Liver (tissue), 9 donors: Measurements from ENCODE around the gene WWOX. TPM values are rescaled to one million over a fixed set of nuclear protein-coding genes. Genes with fewer than 3 reads are reported as not detected.

ENCODE experiments used
- DNase-seq: peaks from one replicate; pipeline ENCODE4 v3.0.0-alpha.2; 2017; ENCODE audit warnings: low spot score
- H3K27ac ChIP-seq, 2 donors: one replicate each; pipeline ENCODE4 v1.7.0; 2013; ENCODE audit warnings: inconsistent platforms in 2 of 2, low read length in 2 of 2, control low read depth in 1 of 2, low read depth in 1 of 2, mild to moderate bottlenecking in 1 of 2
- H3K27me3 ChIP-seq, 4 donors: one replicate each; pipeline versions ENCODE4 v1.6.1 to v1.7.0; 2013; ENCODE audit warnings: low read length in 3 of 4, inconsistent platforms in 1 of 4, mild to moderate bottlenecking in 1 of 4, moderate library complexity in 1 of 4; ENCODE audit not compliant: control insufficient read depth in 4 of 4, insufficient read depth in 4 of 4
- H3K36me3 ChIP-seq, 4 donors: one replicate each; pipeline versions ENCODE4 v1.6.1 to v1.7.0; 2013; ENCODE audit warnings: low read length in 3 of 4, mild to moderate bottlenecking in 3 of 4, low read depth in 1 of 4, moderate library complexity in 1 of 4; ENCODE audit not compliant: control insufficient read depth in 4 of 4, insufficient read depth in 3 of 4
- H3K4me1 ChIP-seq, 4 donors: one replicate each; pipeline versions ENCODE4 v1.6.1 to v1.7.0; 2013; ENCODE audit warnings: low read length in 3 of 4, mild to moderate bottlenecking in 3 of 4, moderate library complexity in 1 of 4; ENCODE audit not compliant: control insufficient read depth in 4 of 4, insufficient read depth in 4 of 4
- H3K4me3 ChIP-seq, 3 donors: one replicate each; pipeline versions ENCODE4 v1.6.1 to v1.7.0; 2013; ENCODE audit warnings: low read length in 3 of 3, control low read depth in 1 of 3, low read depth in 1 of 3, mild to moderate bottlenecking in 1 of 3
- H3K9ac ChIP-seq, 2 donors: one replicate each; pipeline ENCODE4 v1.7.0; 2013; ENCODE audit warnings: low read length in 2 of 2, mild to moderate bottlenecking in 2 of 2, moderate library complexity in 2 of 2, control low read depth in 1 of 2, low read depth in 1 of 2
- H3K9me3 ChIP-seq, 4 donors: one replicate each; pipeline versions ENCODE4 v1.6.1 to v1.7.0; 2013; ENCODE audit warnings: low read length in 3 of 4; ENCODE audit not compliant: control insufficient read depth in 4 of 4
- EGR1 ChIP-seq, 2 donors: IDR thresholded peaks; 2 replicates each; pipeline ENCODE4 v1.6.1; 2016 to 2018; ENCODE audit warnings: antibody characterized with exemption in 2 of 2, low read depth in 2 of 2
- FOXA2 ChIP-seq: IDR thresholded peaks from 2 replicates; pipeline ENCODE4 v1.6.1; 2016; ENCODE audit warnings: antibody characterized with exemption
- GABPA ChIP-seq, 2 donors: IDR thresholded peaks in 1 of 2; conservative IDR thresholded peaks in 1 of 2; 2 replicates each; pipeline ENCODE4 v1.6.1; 2016; ENCODE audit warnings: antibody characterized with exemption in 2 of 2, mild to moderate bottlenecking in 1 of 2, moderate library complexity in 1 of 2
- HNF4A ChIP-seq, 2 donors: conservative IDR thresholded peaks; 2 replicates each; pipeline ENCODE4 v1.6.1; 2016; ENCODE audit warnings: antibody characterized with exemption in 2 of 2, mild to moderate bottlenecking in 2 of 2
- HNF4G ChIP-seq: IDR thresholded peaks from 2 replicates; pipeline ENCODE4 v1.6.1; 2016; ENCODE audit warnings: antibody characterized with exemption
- JUND ChIP-seq, 2 donors: IDR thresholded peaks; 2 replicates each; pipeline ENCODE4 v1.6.1; 2016; ENCODE audit warnings: antibody characterized with exemption in 2 of 2
- NR2F2 ChIP-seq: IDR thresholded peaks from 2 replicates; pipeline ENCODE4 v1.6.1; 2016; ENCODE audit warnings: antibody characterized with exemption
- RAD21 ChIP-seq, 2 donors: IDR thresholded peaks; 2 replicates each; pipeline ENCODE4 v1.6.1; 2016; ENCODE audit warnings: antibody characterized with exemption in 2 of 2, mild to moderate bottlenecking in 2 of 2
- RXRA ChIP-seq, 2 donors: IDR thresholded peaks; 2 replicates each; pipeline ENCODE4 v1.6.1; 2017 to 2018; ENCODE audit warnings: antibody characterized with exemption in 2 of 2, mild to moderate bottlenecking in 1 of 2
- TAF1 ChIP-seq: conservative IDR thresholded peaks from 2 replicates; pipeline ENCODE4 v1.6.1; 2016; ENCODE audit warnings: antibody characterized with exemption, mild to moderate bottlenecking
- YY1 ChIP-seq: IDR thresholded peaks from 2 replicates; pipeline ENCODE4 v1.6.1; 2016; ENCODE audit warnings: antibody characterized with exemption, mild to moderate bottlenecking
- WGBS: extraction: QIAGEN DNeasy Blood & Tissue Kit; methylation state at CpG from one replicate; pipeline ENCODE4 v1.1.7; 2013; 5-methylcytosine and 5-hydroxymethylcytosine counted together
- polyA plus RNA-seq, 2 donors: library from polyadenylated mRNA; stranded (reverse) in 1 of 2; unstranded in 1 of 2; fragments of 200-250 nt in 1 of 2; fragments of >200 nt in 1 of 2; fragmentation: Nextera tagmentation in 1 of 2; extraction: Ambion mirVana in 1 of 2; gene quantifications; one replicate each; pipeline versions ENCODE4 v1.2.1 to v1.2.3, GENCODE V29; 2013 to 2015
- total RNA-seq, 2 donors: library from RNA; depleted of rRNA; stranded (reverse); fragments of >200 nt; gene quantifications; one replicate each; pipeline ENCODE4 v1.2.3, GENCODE V29; 2014
- TF ChIP-seq, protein P1 (sequence below): IDR thresholded peaks from 2 replicates; pipeline ENCODE4 v1.6.1; 2016; ENCODE audit warnings: antibody characterized with exemption
- TF ChIP-seq, protein P2 (sequence below): IDR thresholded peaks from 2 replicates; pipeline ENCODE4 v1.6.1; 2016; ENCODE audit warnings: antibody characterized with exemption
- TF ChIP-seq, protein P3 (sequence below): IDR thresholded peaks from 2 replicates; pipeline ENCODE4 v1.6.1; 2016; ENCODE audit warnings: antibody characterized with exemption
- TF ChIP-seq, protein P4 (sequence below): IDR thresholded peaks from 2 replicates; pipeline ENCODE4 v1.6.1; 2016; ENCODE audit warnings: antibody characterized with exemption, mild to moderate bottlenecking
- TF ChIP-seq, protein P5 (sequence below): fragments of 150-350 bp; IDR thresholded peaks from 2 replicates; pipeline ENCODE4 v1.5.1; 2017; ENCODE audit warnings: improper control_type of control experiment, low read depth, low read length; ENCODE audit not compliant: missing input control
- donor health status: healthy.
- donor health status: healthy.
- donor health status: healthy.
- donor health status: healthy.
- donor health status: healthy.

Gene WWOX
- total and polyA plus RNA-seq, 4 donors: 9.8 to 46.0 (median 15.3) TPM

DNA sequence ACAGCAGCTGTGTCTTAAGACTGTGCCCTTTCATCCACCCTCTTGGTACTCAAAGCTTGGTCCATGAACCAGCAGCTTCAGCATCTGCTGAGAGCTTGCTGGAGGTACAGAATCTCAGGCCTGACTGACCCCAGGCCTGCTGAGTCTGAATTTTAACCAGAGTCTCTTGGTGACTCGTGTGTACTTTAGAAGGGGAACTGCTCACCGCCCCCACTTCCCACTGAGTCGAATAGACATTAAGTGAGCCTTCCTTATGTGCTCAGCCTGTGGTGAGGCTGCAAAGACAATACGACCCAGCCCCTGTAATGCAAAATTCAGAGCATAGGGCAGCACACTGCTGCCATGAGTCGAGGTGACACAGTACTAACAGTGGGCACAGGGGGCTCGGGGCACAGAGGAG is 662.8 kb downstream of the WWOX start:
- no peak for DNase-seq
- Histone ChIP-seq H3K4me3 (no peak overlapping the region), H3K9me3 (no peaks in the 10 kb centered on the region), H3K27me3 (no peaks in the 10 kb centered on the region), H3K9ac (no peak overlapping the region), H3K27ac (no peak overlapping the region), H3K4me1 (peaks cover 0 to 7% (median under 1%) of the 10 kb centered on the region in 4 donors), H3K36me3 (no peaks in the 10 kb centered on the region)
- WGBS: 83% methylated on average over 6 of the region's 6 CpGs
- TF ChIP-seq RAD21 (IDR thresholded peaks at IDR 0.05) (no peak), NR2F2 (no peak), TAF1 (no peak), JUND (IDR thresholded peaks at IDR 0.05) (no peak), EGR1 (IDR thresholded peaks at IDR 0.05; ENCODE audit: low read depth in 2 of 2) (no peak), FOXA2 (no peak), RXRA (IDR thresholded peaks at IDR 0.05) (no peak)
- TF ChIP-seq, protein P1, sequence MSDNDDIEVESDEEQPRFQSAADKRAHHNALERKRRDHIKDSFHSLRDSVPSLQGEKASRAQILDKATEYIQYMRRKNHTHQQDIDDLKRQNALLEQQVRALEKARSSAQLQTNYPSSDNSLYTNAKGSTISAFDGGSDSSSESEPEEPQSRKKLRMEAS: no peak
- TF ChIP-seq, protein P2, sequence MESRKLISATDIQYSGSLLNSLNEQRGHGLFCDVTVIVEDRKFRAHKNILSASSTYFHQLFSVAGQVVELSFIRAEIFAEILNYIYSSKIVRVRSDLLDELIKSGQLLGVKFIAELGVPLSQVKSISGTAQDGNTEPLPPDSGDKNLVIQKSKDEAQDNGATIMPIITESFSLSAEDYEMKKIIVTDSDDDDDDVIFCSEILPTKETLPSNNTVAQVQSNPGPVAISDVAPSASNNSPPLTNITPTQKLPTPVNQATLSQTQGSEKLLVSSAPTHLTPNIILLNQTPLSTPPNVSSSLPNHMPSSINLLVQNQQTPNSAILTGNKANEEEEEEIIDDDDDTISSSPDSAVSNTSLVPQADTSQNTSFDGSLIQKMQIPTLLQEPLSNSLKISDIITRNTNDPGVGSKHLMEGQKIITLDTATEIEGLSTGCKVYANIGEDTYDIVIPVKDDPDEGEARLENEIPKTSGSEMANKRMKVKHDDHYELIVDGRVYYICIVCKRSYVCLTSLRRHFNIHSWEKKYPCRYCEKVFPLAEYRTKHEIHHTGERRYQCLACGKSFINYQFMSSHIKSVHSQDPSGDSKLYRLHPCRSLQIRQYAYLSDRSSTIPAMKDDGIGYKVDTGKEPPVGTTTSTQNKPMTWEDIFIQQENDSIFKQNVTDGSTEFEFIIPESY: no peak
- TF ChIP-seq, protein P3, sequence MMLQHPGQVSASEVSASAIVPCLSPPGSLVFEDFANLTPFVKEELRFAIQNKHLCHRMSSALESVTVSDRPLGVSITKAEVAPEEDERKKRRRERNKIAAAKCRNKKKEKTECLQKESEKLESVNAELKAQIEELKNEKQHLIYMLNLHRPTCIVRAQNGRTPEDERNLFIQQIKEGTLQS: no peak

DNA sequence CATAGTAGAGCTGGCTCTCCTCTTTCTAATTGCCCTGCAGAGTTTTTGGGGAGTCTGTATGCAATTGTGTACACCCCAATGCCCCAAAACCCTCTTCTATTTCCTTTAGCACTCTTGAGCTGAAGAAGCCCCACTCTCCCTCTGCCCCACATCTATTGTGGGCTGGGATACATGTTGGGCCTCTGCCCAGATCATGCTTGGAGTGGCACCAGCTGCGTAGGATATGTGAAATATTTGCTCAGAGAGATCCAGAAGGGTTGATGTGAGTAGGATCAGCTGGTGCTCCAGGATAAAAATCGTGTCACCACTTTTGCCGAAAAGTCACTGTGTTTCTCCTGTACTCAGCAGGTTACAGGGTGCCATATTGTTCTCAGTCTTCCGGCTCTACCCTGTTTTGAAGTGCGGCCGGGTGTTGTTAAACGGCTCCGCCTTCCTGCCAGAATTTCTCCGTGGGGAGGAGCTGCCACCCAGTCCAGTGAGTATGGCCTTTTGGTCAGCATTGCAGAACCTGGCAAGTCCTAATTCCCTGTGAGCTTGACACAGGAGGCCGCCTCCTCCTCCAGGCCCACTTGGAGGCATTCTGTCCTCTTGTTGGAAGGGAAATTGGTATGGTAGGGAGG is 664.5 kb downstream of the WWOX start:
- Histone ChIP-seq H3K27ac (no peak overlapping the region), H3K27me3 (no peaks in the 10 kb centered on the region), H3K9me3 (no peaks in the 10 kb centered on the region), H3K4me1 (peaks cover 0 to 7% (median under 1%) of the 10 kb centered on the region in 4 donors), H3K4me3 (no peak overlapping the region), H3K36me3 (no peaks in the 10 kb centered on the region), H3K9ac (no peak overlapping the region)
- TF ChIP-seq YY1: peak; percentile 65
- TF ChIP-seq HNF4A (conservative IDR thresholded peaks at IDR 0.05): peak in 1 of 2 donors; percentile 53
- no peak for TF ChIP-seq TAF1
- TF ChIP-seq, protein P1: no peak
- TF ChIP-seq, protein P2: no peak
- TF ChIP-seq NR2F2: no peak
- TF ChIP-seq EGR1 (IDR thresholded peaks at IDR 0.05; ENCODE audit: low read depth in 2 of 2): no peak
- no peak for TF ChIP-seq HNF4G
- no peak for TF ChIP-seq GABPA (IDR thresholded peaks at IDR 0.05 in 1 of 2, conservative IDR thresholded peaks at IDR 0.05 in 1 of 2)
- TF ChIP-seq JUND (IDR thresholded peaks at IDR 0.05): no peak
- TF ChIP-seq, protein P4, sequence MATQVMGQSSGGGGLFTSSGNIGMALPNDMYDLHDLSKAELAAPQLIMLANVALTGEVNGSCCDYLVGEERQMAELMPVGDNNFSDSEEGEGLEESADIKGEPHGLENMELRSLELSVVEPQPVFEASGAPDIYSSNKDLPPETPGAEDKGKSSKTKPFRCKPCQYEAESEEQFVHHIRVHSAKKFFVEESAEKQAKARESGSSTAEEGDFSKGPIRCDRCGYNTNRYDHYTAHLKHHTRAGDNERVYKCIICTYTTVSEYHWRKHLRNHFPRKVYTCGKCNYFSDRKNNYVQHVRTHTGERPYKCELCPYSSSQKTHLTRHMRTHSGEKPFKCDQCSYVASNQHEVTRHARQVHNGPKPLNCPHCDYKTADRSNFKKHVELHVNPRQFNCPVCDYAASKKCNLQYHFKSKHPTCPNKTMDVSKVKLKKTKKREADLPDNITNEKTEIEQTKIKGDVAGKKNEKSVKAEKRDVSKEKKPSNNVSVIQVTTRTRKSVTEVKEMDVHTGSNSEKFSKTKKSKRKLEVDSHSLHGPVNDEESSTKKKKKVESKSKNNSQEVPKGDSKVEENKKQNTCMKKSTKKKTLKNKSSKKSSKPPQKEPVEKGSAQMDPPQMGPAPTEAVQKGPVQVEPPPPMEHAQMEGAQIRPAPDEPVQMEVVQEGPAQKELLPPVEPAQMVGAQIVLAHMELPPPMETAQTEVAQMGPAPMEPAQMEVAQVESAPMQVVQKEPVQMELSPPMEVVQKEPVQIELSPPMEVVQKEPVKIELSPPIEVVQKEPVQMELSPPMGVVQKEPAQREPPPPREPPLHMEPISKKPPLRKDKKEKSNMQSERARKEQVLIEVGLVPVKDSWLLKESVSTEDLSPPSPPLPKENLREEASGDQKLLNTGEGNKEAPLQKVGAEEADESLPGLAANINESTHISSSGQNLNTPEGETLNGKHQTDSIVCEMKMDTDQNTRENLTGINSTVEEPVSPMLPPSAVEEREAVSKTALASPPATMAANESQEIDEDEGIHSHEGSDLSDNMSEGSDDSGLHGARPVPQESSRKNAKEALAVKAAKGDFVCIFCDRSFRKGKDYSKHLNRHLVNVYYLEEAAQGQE: peak; percentile 19
- no peak for TF ChIP-seq FOXA2
- TF ChIP-seq, protein P5, sequence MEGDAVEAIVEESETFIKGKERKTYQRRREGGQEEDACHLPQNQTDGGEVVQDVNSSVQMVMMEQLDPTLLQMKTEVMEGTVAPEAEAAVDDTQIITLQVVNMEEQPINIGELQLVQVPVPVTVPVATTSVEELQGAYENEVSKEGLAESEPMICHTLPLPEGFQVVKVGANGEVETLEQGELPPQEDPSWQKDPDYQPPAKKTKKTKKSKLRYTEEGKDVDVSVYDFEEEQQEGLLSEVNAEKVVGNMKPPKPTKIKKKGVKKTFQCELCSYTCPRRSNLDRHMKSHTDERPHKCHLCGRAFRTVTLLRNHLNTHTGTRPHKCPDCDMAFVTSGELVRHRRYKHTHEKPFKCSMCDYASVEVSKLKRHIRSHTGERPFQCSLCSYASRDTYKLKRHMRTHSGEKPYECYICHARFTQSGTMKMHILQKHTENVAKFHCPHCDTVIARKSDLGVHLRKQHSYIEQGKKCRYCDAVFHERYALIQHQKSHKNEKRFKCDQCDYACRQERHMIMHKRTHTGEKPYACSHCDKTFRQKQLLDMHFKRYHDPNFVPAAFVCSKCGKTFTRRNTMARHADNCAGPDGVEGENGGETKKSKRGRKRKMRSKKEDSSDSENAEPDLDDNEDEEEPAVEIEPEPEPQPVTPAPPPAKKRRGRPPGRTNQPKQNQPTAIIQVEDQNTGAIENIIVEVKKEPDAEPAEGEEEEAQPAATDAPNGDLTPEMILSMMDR: no peak
- TF ChIP-seq RXRA (IDR thresholded peaks at IDR 0.05): no peak
- whole genome bisulfite sequencing: 59% methylated on average over 10 of the region's 10 CpGs
- DNase-seq: no peak
